ENCODE measurements around the gene FAM222A.

DNA sequence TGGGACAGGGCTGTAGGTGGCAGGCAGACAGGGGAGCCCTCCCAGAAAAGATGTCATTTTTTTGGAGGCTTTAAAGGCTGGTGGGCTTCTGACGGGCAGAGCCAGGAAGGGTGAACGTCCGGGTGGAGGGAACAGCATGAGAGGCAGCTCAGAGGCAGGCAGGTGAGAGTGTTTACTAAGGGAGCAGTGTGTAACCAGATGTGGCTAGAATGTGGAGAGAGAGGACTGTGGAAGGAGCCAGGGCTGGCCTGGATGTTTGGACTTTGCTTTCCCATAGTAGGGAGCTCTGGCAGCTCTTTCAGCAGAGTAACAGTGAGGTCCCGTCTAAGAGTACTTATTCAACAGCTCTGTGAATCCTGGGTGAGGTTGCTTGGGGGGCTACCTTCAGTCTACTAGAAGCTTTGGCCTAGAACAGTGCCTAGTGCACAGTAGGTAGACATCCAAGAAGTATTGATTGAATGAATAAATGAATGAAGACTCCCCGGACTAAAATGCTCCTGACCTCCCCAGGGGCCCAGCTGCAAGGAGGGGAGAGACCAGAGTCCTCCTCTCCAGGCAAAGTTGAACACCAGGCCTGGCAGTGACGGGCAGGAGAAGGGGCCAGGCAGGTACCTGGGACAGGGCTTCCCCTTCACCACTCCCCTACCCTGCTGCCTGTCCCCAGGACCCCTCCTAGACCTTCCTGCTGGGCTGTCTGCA is 8.5 kb downstream of the FAM222A start:
- TF ChIP-seq CTCF (optimal IDR thresholded peaks at IDR 0.05 in 1 of 3, IDR thresholded peaks at IDR 0.05 in 1 of 3, conservative IDR thresholded peaks at IDR 0.05 in 1 of 3; ENCODE audit: extremely low read depth in 1 of 3, insufficient read depth in 2 of 3, low read length in 3 of 3) (no peak), EZH2 (IDR thresholded peaks at IDR 0.05; ENCODE audit: low read length) (no peak)

Data from keratinocyte (primary cell).